GM13976 (cell line): ENCODE measurements around the gene ITGB3.

Experiments used
- DNase-seq: peaks from one replicate; pipeline ENCODE4 v3.0.0; 2012; ENCODE audit warnings: low spot score
- CTCF ChIP-seq: IDR thresholded peaks from 2 replicates; pipeline ENCODE4 v1.5.1; 2012; ENCODE audit warnings: borderline replicate concordance, mild to moderate bottlenecking; ENCODE audit not compliant: insufficient read depth; ENCODE audit errors: extremely low read depth, missing control alignments, control extremely low read depth
- in situ Hi-C: fragments of 300-500 bp; cut with MboI; formaldehyde crosslinking; loops from one replicate; pipeline ENCODE4 v1.12.0; 2022; ENCODE audit warnings: low sequenced_read_pairs, mixed read lengths, inconsistent platforms; ENCODE audit not compliant: unreplicated experiment

Gene ITGB3

GRCh38 chr17:47274319-47275069, 20.9 kb downstream of the ITGB3 start:
- no peak for DNase-seq
- in situ Hi-C loops: no loop called here
- TF ChIP-seq CTCF: no peak

- no peak for DNase-seq
- in situ Hi-C loops: no loop called here
- no peak for TF ChIP-seq CTCF
Observed at GRCh38 chr17:47275245-47275984, 21.8 kb downstream of the ITGB3 start.

- in situ Hi-C loops: no loop called here
- DNase-seq: no peak
- TF ChIP-seq CTCF: no peak
Observed at GRCh38 chr17:47276444-47276843, 22.8 kb downstream of the ITGB3 start.

- no peak for TF ChIP-seq CTCF
- DNase-seq: no peak
- in situ Hi-C loops: no loop called here
Observed at GRCh38 chr17:47276868-47277267, 23.2 kb downstream of the ITGB3 start.

GRCh38 chr17:47277921-47278320, 24.3 kb downstream of the ITGB3 start:
- in situ Hi-C loops: no loop called here
- no peak for TF ChIP-seq CTCF

GRCh38 chr17:47278561-47278960, 24.9 kb downstream of the ITGB3 start:
- in situ Hi-C loops: no loop called here
- TF ChIP-seq CTCF: no peak
- no peak for DNase-seq

More at GRCh38 chr17:47277921-47278320, 24.3 kb downstream of the ITGB3 start:
- DNase-seq: no peak
